Transverse colon (tissue), 4 donors: ENCODE measurements around the gene B3GALT4. TPM values are rescaled to one million over a fixed set of nuclear protein-coding genes. Genes with fewer than 3 reads are reported as not detected.
"Not testable (repeated sequence)": the region's sequence is repeated elsewhere in the genome, so short reads cannot be mapped to it uniquely, and the experiment has no call there.

Experiments
- DNase-seq: peaks from one replicate; pipeline ENCODE4 v3.0.0-alpha.2; 2019
- H3K27ac ChIP-seq, 4 donors: fragments of 200-600 bp; sonication (generic); 2 replicates each; pipeline ENCODE4 v1.5.1; 2016 to 2018; ENCODE audit warnings: inconsistent platforms in 4 of 4
- H3K27me3 ChIP-seq: fragments of 200-600 bp; sonication (generic); 2 replicates; pipeline ENCODE4 v1.5.1; 2017; ENCODE audit warnings: inconsistent platforms
- H3K36me3 ChIP-seq, 4 donors: fragments of 200-600 bp; sonication (generic); 2 replicates each; pipeline ENCODE4 v1.5.1; 2017 to 2019; ENCODE audit warnings: inconsistent platforms in 4 of 4
- H3K4me1 ChIP-seq, 4 donors: fragments of 200-600 bp; sonication (generic); 2 replicates each; pipeline ENCODE4 v1.5.1; 2017 to 2020; ENCODE audit warnings: inconsistent platforms in 4 of 4
- H3K4me3 ChIP-seq, 4 donors: fragments of 200-600 bp; sonication (generic); 1 replicate in 1 of 4; 2 replicates in 3 of 4; pipeline versions ENCODE4 v1.5.1 to v1.6.1; 2017 to 2019; ENCODE audit warnings: inconsistent platforms in 4 of 4
- H3K9me3 ChIP-seq, 2 donors: fragments of 200-600 bp; sonication (generic); 2 replicates each; pipeline ENCODE4 v1.5.1; 2017 to 2019; ENCODE audit warnings: inconsistent platforms in 2 of 2
- CTCF ChIP-seq, 5 experiments: fragments of 200-600 bp in 3 of 5; fragments of 450-650 bp in 2 of 5; sonication (generic) in 3 of 5; IDR thresholded peaks; 1 replicate in 2 of 5; 2 replicates in 3 of 5; pipeline ENCODE4 v1.5.1; 2016 to 2017; ENCODE audit warnings: antibody characterized with exemption in 5 of 5, inconsistent platforms in 3 of 5, mild to moderate bottlenecking in 2 of 5, moderate library complexity in 1 of 5
- EP300 ChIP-seq: sonication (generic); formaldehyde crosslinking; IDR thresholded peaks from one replicate; pipeline ENCODE4 v1.6.1; 2017; ENCODE audit warnings: antibody characterized with exemption, low read depth
- POLR2A ChIP-seq: fragments of 450-650 bp; IDR thresholded peaks from one replicate; pipeline ENCODE4 v1.6.1; 2016; ENCODE audit warnings: antibody characterized with exemption, mild to moderate bottlenecking, moderate library complexity
- POLR2AphosphoS5 ChIP-seq, 3 donors: sonication (generic); formaldehyde crosslinking; IDR thresholded peaks; one replicate each; pipeline ENCODE4 v1.6.1; 2016; ENCODE audit warnings: antibody characterized with exemption in 3 of 3
- WGBS, 2 donors: methylation state at CpG; one replicate each; pipeline ENCODE4 v1.1.5; 2018; ENCODE audit warnings: low coverage in 1 of 2; 5-methylcytosine and 5-hydroxymethylcytosine counted together
- in situ Hi-C, 4 donors: fragments of 200-750 bp; cut with MboI; loops; one replicate each; pipeline versions ENCODE4 v1.15.0 to v1.15.1; 2017; ENCODE audit warnings: low sequenced_read_pairs in 3 of 4, low pct_ligation_motif_present in 1 of 4, low pct_unique_long_range_greater_than_20kb in 1 of 4
- intact Hi-C: fragments of 100-400 bp; cut with DNase I; formaldehyde crosslinking; loops from one replicate; pipeline ENCODE4 v1.15.1; 2023; ENCODE audit warnings: low total_unique reads
- total RNA-seq, 4 donors: library from RNA; depleted of rRNA; stranded (reverse); fragments of >200 nt; gene quantifications; one replicate each; pipeline ENCODE4 v1.1.0, GENCODE V29; 2016

B3GALT4 gene
- total RNA-seq, 4 donors from 2014 or later, result 39.4 to 49.0 (median 41.8) TPM

GRCh38 chr6:33280539-33280938 is 3.6 kb downstream of the B3GALT4 start:
- TF ChIP-seq EP300 (no peak), POLR2A (no peak), POLR2AphosphoS5 (IDR thresholded peaks at IDR 0.05) (no peak), CTCF (IDR thresholded peaks at IDR 0.05) (no peak)
- H3K27ac ChIP-seq, result no peak overlapping the region
- no peaks in the 10 kb centered on the region for H3K36me3 ChIP-seq
- no peaks in the 10 kb centered on the region for H3K9me3 ChIP-seq
- intact Hi-C loops (no loop called here), in situ Hi-C loops (no loop called here)
- H3K4me3 ChIP-seq, result no peak overlapping the region
- H3K27me3 ChIP-seq, result no peaks in the 10 kb centered on the region
- WGBS, 2 donors, result 95% methylated on average over 6 of the region's 6 CpGs; no CpG with 5 or more reads in 1 of the 2 donors
- DNase-seq, result no peak
- H3K4me1 ChIP-seq, result peaks cover 15 to 29% (median 21%) of the 10 kb centered on the region in 4 donors

GRCh38 chr6:33285214-33285613 is 8.3 kb downstream of the B3GALT4 start:
- in situ Hi-C loops, result not testable (repeated sequence)

GRCh38 chr6:33286946-33287914 is 10.3 kb downstream of the B3GALT4 start:
- DNase-seq, result no peak
- 80 to 93% methylated on average over 1 to 22 of the region's 22 CpGs for WGBS, 2 donors
- in situ Hi-C loops (no loop called here), intact Hi-C loops (no loop called here)
- Histone ChIP-seq H3K4me3 (no peak overlapping the region), H3K36me3 (peaks cover 0 to 8% (median 0%) of the 10 kb centered on the region in 4 donors), H3K27me3 (no peaks in the 10 kb centered on the region), H3K4me1 (peaks cover 6 to 21% (median 20%) of the 10 kb centered on the region in 4 donors), H3K27ac (no peak overlapping the region), H3K9me3 (no peaks in the 10 kb centered on the region)
- TF ChIP-seq POLR2A (no peak), POLR2AphosphoS5 (IDR thresholded peaks at IDR 0.05) (no peak), CTCF (IDR thresholded peaks at IDR 0.05) (no peak), EP300 (no peak)

More at GRCh38 chr6:33285214-33285613, 8.3 kb downstream of the B3GALT4 start:
- H3K27ac ChIP-seq, H3K4me3 ChIP-seq, H3K36me3 ChIP-seq, intact Hi-C loops, H3K27me3 ChIP-seq, DNase-seq, H3K9me3 ChIP-seq: not testable (repeated sequence)
- WGBS, 2 donors, result 96 to 100% methylated on average over 1 to 4 of the region's 4 CpGs
- peaks cover 6 to 15% (median 14%) of the 10 kb centered on the region in 4 donors for H3K4me1 ChIP-seq

DNA sequence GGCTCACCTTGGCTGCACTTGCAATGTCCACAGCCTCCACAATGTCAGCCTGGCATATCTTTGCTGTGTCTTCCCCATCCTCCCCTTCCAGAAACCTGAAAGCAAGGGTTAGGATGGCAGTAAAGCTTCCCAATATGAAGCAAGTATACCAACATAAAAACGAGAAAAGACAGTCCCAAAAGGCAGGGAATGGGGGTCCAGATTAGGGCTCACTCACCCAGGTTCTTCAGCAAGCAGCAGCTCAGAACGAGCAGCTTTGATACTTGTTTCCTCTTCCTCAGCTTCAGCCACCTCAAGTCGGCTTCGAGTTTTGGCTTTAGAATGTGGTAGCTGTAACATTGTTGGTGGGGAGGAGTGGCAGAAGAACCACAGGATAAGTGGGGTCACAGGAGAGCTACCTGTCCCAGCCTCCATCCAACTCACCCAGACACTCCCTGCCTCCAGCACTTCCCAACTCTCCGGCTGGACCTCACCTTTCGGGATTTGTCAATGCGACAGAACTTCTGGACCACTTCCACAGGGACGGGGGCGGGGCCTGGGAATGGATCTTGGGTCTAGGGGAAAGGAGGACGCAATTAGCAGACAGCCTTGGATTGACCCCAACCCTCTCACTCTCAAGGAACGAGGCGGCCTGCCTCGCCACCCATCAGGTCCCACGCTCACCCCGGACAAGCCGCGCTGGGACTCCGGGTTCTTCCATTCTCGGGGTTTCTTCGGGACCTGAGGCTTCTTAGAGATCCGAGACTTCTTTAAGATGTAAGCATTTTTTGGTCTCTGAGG is 11.4 kb downstream of the B3GALT4 start:
- H3K27me3 ChIP-seq, result no peaks in the 10 kb centered on the region
- TF ChIP-seq CTCF (IDR thresholded peaks at IDR 0.05) (no peak), POLR2AphosphoS5 (IDR thresholded peaks at IDR 0.05) (no peak), POLR2A (no peak), EP300 (no peak)
- intact Hi-C loops (no loop called here), in situ Hi-C loops (no loop called here)
- peaks cover 6 to 21% (median 20%) of the 10 kb centered on the region in 4 donors for H3K4me1 ChIP-seq
- 7 to 16% methylated on average over 4 to 21 of the region's 21 CpGs for WGBS, 2 donors
- no peak for DNase-seq
- H3K36me3 ChIP-seq, result peaks cover 0 to 8% (median 0%) of the 10 kb centered on the region in 4 donors
- H3K9me3 ChIP-seq, result no peaks in the 10 kb centered on the region
- H3K27ac ChIP-seq, result peak overlapping the region; percentile 80 to 89 (median 86)
- H3K4me3 ChIP-seq, result peak overlapping the region; percentile 69 to 93 (median 79)
